ENCODE data around the gene CMIP.

CMIP gene

DNA sequence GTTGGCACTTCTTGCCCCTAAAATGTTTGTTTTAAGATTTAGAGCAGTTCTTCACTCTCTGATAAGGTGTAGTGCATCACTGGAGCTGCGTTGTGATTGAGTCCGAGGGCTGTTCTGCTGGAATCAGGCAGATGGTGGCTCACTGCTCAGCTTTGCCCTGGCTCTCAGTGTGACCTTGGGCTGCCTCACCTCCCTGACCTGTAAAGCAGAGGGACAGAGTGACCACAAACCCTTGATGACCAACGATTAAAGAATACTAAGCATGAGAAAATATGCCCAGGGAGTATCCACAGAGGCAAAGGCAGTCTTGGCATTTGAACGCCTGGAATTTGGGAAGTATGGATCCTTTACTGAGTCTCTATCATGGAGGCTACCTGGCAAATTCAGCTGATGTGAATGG is 18.1 kb downstream of the CMIP start:
- Histone ChIP-seq H3K9me3 (ENCODE audit: insufficient read depth, low read length) (no peaks in the 10 kb centered on the region), H3K4me2 (ENCODE audit: low read depth, low read length, poor library complexity, severe bottlenecking) (no peak overlapping the region), H3K4me3 (ENCODE audit: insufficient read depth, low read length, poor library complexity, severe bottlenecking) (no peak overlapping the region), H2AFZ (ENCODE audit: low read depth, low read length, severe bottlenecking) (no peak overlapping the region), H3K27me3 (ENCODE audit: low read length) (no peaks in the 10 kb centered on the region), H3K9ac (ENCODE audit: low read length) (no peak overlapping the region), H3K9me2 (replicated peaks; ENCODE audit: insufficient read depth, low read length) (no peaks in the 10 kb centered on the region), H3K79me2 (ENCODE audit: insufficient read depth, low read length) (peaks cover 50% of the 10 kb centered on the region), H3K36me3 (ENCODE audit: low read length) (no peaks in the 10 kb centered on the region), H4K20me1 (ENCODE audit: low read depth, low read length) (no peaks in the 10 kb centered on the region), H3K27ac (ENCODE audit: low read depth, low read length) (no peak overlapping the region), H3F3A (ENCODE audit: insufficient read depth) (no peaks in the 10 kb centered on the region)
- no peak for TF ChIP-seq EZH2phosphoT487 (conservative IDR thresholded peaks at IDR 0.05; ENCODE audit: low read length)
- TF ChIP-seq, protein P1, sequence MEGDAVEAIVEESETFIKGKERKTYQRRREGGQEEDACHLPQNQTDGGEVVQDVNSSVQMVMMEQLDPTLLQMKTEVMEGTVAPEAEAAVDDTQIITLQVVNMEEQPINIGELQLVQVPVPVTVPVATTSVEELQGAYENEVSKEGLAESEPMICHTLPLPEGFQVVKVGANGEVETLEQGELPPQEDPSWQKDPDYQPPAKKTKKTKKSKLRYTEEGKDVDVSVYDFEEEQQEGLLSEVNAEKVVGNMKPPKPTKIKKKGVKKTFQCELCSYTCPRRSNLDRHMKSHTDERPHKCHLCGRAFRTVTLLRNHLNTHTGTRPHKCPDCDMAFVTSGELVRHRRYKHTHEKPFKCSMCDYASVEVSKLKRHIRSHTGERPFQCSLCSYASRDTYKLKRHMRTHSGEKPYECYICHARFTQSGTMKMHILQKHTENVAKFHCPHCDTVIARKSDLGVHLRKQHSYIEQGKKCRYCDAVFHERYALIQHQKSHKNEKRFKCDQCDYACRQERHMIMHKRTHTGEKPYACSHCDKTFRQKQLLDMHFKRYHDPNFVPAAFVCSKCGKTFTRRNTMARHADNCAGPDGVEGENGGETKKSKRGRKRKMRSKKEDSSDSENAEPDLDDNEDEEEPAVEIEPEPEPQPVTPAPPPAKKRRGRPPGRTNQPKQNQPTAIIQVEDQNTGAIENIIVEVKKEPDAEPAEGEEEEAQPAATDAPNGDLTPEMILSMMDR (IDR thresholded peaks at IDR 0.05; ENCODE audit: insufficient read depth, low read length, poor library complexity, severe bottlenecking), result no peak

- no peak overlapping the region for H3K9ac ChIP-seq (ENCODE audit: low read length)
- H3K4me2 ChIP-seq (ENCODE audit: low read depth, low read length, poor library complexity, severe bottlenecking), result no peak overlapping the region
- no peaks in the 10 kb centered on the region for H3K36me3 ChIP-seq (ENCODE audit: low read length)
- H4K20me1 ChIP-seq (ENCODE audit: low read depth, low read length), result no peaks in the 10 kb centered on the region
- no peak overlapping the region for H3K27ac ChIP-seq (ENCODE audit: low read depth, low read length)
- no peaks in the 10 kb centered on the region for H3F3A ChIP-seq (ENCODE audit: insufficient read depth)
- H2AFZ ChIP-seq (ENCODE audit: low read depth, low read length, severe bottlenecking), result no peak overlapping the region
- no peak overlapping the region for H3K4me3 ChIP-seq (ENCODE audit: insufficient read depth, low read length, poor library complexity, severe bottlenecking)
- H3K9me3 ChIP-seq (ENCODE audit: insufficient read depth, low read length), result no peaks in the 10 kb centered on the region
- TF ChIP-seq EZH2phosphoT487 (conservative IDR thresholded peaks at IDR 0.05; ENCODE audit: low read length), result no peak
- TF ChIP-seq, protein P1 (IDR thresholded peaks at IDR 0.05; ENCODE audit: insufficient read depth, low read length, poor library complexity, severe bottlenecking), result no peak
- no peaks in the 10 kb centered on the region for H3K9me2 ChIP-seq (replicated peaks; ENCODE audit: insufficient read depth, low read length)
- H3K27me3 ChIP-seq (ENCODE audit: low read length), result no peaks in the 10 kb centered on the region
- peaks cover 57% of the 10 kb centered on the region for H3K79me2 ChIP-seq (ENCODE audit: insufficient read depth, low read length)
Measured at GRCh38 chr16:81463296-81463890, 18.8 kb downstream of the CMIP start.

DNA sequence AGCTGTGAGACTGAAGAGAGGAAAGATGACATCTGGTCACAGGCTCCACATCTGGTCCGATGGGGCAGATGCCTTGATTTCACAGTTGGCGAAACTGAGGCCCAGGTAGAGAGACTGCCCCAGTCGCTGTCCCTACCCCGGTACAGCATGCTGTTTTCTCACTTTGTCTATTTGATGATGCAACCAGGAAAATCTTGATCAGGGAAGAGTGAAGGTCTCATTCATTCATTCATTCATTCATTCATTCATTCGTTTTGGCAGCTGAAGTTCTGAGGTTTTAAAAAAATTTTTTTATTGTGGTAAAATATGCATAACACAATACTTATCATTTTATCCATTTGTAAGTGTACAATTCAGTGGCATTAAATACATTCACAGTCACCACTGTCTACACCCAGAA is 19.7 kb downstream of the CMIP start:
- peaks cover 2% of the 10 kb centered on the region; the same call in 1 of the 2 replicates for H3F3A ChIP-seq (ENCODE audit: insufficient read depth)
- no peaks in the 10 kb centered on the region for H3K36me3 ChIP-seq (ENCODE audit: low read length)
- H3K9ac ChIP-seq (ENCODE audit: low read length), result no peak overlapping the region
- no peaks in the 10 kb centered on the region for H4K20me1 ChIP-seq (ENCODE audit: low read depth, low read length)
- no peak overlapping the region for H3K27ac ChIP-seq (ENCODE audit: low read depth, low read length)
- H3K9me2 ChIP-seq (replicated peaks; ENCODE audit: insufficient read depth, low read length), result no peaks in the 10 kb centered on the region
- H3K4me2 ChIP-seq (ENCODE audit: low read depth, low read length, poor library complexity, severe bottlenecking), result no peak overlapping the region
- H3K27me3 ChIP-seq (ENCODE audit: low read length), result no peaks in the 10 kb centered on the region
- no peaks in the 10 kb centered on the region for H3K9me3 ChIP-seq (ENCODE audit: insufficient read depth, low read length)
- no peak overlapping the region for H3K4me3 ChIP-seq (ENCODE audit: insufficient read depth, low read length, poor library complexity, severe bottlenecking)
- H3K79me2 ChIP-seq (ENCODE audit: insufficient read depth, low read length), result peaks cover 64% of the 10 kb centered on the region
- TF ChIP-seq, protein P1 (IDR thresholded peaks at IDR 0.05; ENCODE audit: insufficient read depth, low read length, poor library complexity, severe bottlenecking), result no peak
- no peak for TF ChIP-seq EZH2phosphoT487 (conservative IDR thresholded peaks at IDR 0.05; ENCODE audit: low read length)
- H2AFZ ChIP-seq (ENCODE audit: low read depth, low read length, severe bottlenecking), result no peak overlapping the region
